ENCODE results near the gene SNAP25.

SNAP25 gene

DNA sequence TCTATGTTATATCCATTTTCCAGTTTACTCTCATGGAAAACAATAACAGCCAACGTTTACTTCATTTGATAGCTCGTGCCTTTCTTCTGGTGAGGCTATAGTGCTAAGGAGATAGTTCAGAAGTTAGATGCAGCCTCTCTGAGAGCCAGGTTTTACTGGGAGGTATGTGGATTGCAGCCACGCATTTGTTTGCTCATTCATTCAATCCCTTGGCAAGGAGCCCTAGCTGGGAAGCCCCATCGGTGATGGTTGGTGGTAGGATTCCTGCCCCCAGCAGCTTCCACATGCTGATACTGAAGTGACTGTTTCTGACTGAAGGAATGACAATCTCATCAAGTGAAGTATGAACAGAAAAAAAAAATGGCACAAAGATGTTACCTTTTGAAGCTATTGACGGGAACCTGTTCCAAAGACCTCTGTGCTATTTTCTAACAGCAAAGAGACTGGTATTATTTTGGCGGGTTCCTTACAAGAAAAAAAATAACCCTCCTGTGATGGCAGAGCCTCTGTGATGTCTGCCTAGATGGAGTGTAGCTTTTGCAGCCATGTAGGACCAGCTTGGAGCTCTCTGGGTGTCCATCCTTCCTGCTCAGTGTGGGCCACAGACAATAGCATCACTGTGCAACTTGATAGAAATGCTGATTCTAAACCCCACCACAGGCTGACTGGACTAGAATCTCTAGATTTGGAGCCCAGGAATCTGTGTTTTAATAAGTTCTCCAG is 30.6 kb downstream of the SNAP25 start:
- H3K4me1 ChIP-seq (ENCODE audit: insufficient read depth, low read length) = peaks cover 25% of the 10 kb centered on the region
- H3K9ac ChIP-seq (ENCODE audit: low read depth, low read length) = no peak overlapping the region
- no peaks in the 10 kb centered on the region for H3K9me3 ChIP-seq (ENCODE audit: insufficient read depth, low read depth, low read length)
- no peaks in the 10 kb centered on the region for H3K27me3 ChIP-seq (ENCODE audit: insufficient read depth, low read length)
- no peak overlapping the region for H3K4me3 ChIP-seq (ENCODE audit: low read length)
- no peaks in the 10 kb centered on the region for H3K36me3 ChIP-seq (ENCODE audit: insufficient read depth, low read depth, low read length)
- no peak overlapping the region for H3K27ac ChIP-seq (ENCODE audit: low read length)

GRCh38 chr20:10249822-10250221 is 31.2 kb downstream of the SNAP25 start:
- Histone ChIP-seq H3K4me1 (ENCODE audit: insufficient read depth, low read length) (peaks cover 25% of the 10 kb centered on the region), H3K9me3 (ENCODE audit: insufficient read depth, low read depth, low read length) (no peaks in the 10 kb centered on the region), H3K36me3 (ENCODE audit: insufficient read depth, low read depth, low read length) (no peaks in the 10 kb centered on the region), H3K27ac (ENCODE audit: low read length) (no peak overlapping the region), H3K27me3 (ENCODE audit: insufficient read depth, low read length) (no peaks in the 10 kb centered on the region), H3K4me3 (ENCODE audit: low read length) (no peak overlapping the region), H3K9ac (ENCODE audit: low read depth, low read length) (no peak overlapping the region)

GRCh38 chr20:10250902-10251301 is 32.3 kb downstream of the SNAP25 start:
- H3K9me3 ChIP-seq (ENCODE audit: insufficient read depth, low read depth, low read length) = no peaks in the 10 kb centered on the region
- no peak overlapping the region for H3K9ac ChIP-seq (ENCODE audit: low read depth, low read length)
- no peak overlapping the region for H3K4me3 ChIP-seq (ENCODE audit: low read length)
- H3K36me3 ChIP-seq (ENCODE audit: insufficient read depth, low read depth, low read length) = no peaks in the 10 kb centered on the region
- H3K27ac ChIP-seq (ENCODE audit: low read length) = no peak overlapping the region
- peaks cover 25% of the 10 kb centered on the region for H3K4me1 ChIP-seq (ENCODE audit: insufficient read depth, low read length)
- no peaks in the 10 kb centered on the region for H3K27me3 ChIP-seq (ENCODE audit: insufficient read depth, low read length)

DNA sequence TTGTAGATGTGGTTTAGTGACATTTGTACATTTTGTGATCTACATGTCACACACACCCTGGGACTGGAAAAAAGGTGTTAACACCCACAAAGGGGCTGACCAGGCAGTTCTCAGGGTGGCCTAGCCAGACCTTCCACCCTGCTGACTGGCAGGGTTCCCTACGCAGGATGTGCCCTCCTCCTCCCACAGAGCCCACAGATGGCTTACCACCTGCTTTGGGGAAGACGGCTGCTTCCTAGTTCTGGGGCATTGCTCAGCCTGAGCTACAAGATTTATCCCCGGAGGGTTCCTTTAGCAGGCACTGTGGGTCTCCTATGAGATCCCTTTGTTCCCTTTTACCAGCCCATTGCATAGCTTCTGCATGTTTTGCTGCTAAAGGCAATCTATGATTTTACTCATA is 35.1 kb downstream of the SNAP25 start:
- no peak overlapping the region for H3K27ac ChIP-seq (ENCODE audit: low read length)

GRCh38 chr20:10255846-10256245 is 37.2 kb downstream of the SNAP25 start:
- no peaks in the 10 kb centered on the region for H3K36me3 ChIP-seq (ENCODE audit: insufficient read depth, low read depth, low read length)
- H3K4me1 ChIP-seq (ENCODE audit: insufficient read depth, low read length) = peaks cover 12% of the 10 kb centered on the region; the same call in 1 of the 2 replicates
- no peak overlapping the region for H3K4me3 ChIP-seq (ENCODE audit: low read length)
- H3K27ac ChIP-seq (ENCODE audit: low read length) = no peak overlapping the region
- H3K9me3 ChIP-seq (ENCODE audit: insufficient read depth, low read depth, low read length) = no peaks in the 10 kb centered on the region
- H3K9ac ChIP-seq (ENCODE audit: low read depth, low read length) = no peak overlapping the region
- no peaks in the 10 kb centered on the region for H3K27me3 ChIP-seq (ENCODE audit: insufficient read depth, low read length)

More for the DNA sequence above, 35.1 kb downstream of the SNAP25 start:
- Histone ChIP-seq H3K9me3 (ENCODE audit: insufficient read depth, low read depth, low read length) (no peaks in the 10 kb centered on the region), H3K36me3 (ENCODE audit: insufficient read depth, low read depth, low read length) (no peaks in the 10 kb centered on the region), H3K27me3 (ENCODE audit: insufficient read depth, low read length) (no peaks in the 10 kb centered on the region), H3K4me3 (ENCODE audit: low read length) (no peak overlapping the region), H3K4me1 (ENCODE audit: insufficient read depth, low read length) (peaks cover 23% of the 10 kb centered on the region), H3K9ac (ENCODE audit: low read depth, low read length) (no peak overlapping the region)

DNA sequence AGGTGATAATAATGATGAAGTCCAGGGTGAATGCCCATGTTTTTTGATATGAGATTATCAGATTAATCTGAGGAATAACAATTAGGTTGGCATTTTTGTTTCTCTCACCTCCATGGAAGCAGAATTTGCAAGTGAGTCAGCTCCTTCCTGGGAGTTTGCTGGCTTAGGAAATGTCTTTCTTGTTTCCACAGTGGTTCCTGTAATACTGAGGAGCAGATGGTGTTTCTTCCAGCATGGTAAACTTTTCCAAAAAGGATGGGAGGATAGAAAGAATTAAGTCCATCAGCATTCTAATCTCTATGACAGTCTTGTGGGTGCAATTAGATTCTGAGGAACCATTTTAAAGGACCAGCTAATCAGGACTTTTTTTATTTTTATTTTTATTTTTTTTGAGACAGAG is 40.5 kb downstream of the SNAP25 start:
- H3K4me1 ChIP-seq (ENCODE audit: insufficient read depth, low read length) = peaks cover 13% of the 10 kb centered on the region
- H3K27me3 ChIP-seq (ENCODE audit: insufficient read depth, low read length) = no peaks in the 10 kb centered on the region
- no peaks in the 10 kb centered on the region for H3K9me3 ChIP-seq (ENCODE audit: insufficient read depth, low read depth, low read length)
- no peak overlapping the region for H3K27ac ChIP-seq (ENCODE audit: low read length)
- no peak overlapping the region for H3K4me3 ChIP-seq (ENCODE audit: low read length)
- H3K9ac ChIP-seq (ENCODE audit: low read depth, low read length) = no peak overlapping the region
- H3K36me3 ChIP-seq (ENCODE audit: insufficient read depth, low read depth, low read length) = no peaks in the 10 kb centered on the region

DNA sequence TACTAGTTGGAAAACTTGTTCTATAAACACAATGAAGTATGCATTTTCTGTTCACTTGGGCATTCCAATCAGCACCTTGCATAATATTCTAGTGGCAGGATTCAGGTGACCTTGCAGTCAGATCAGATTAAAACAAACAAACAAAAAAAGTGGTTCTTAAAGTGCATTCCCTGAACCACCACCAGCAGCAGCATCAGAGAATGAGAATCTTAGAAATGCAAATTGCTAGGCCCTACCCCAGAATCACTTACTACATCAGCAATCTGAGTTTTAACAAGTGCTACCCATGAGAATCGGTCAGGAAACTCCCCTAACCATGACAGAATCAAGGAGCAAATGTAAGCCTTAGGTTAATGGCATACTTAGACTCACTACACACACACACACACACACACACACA is 41.7 kb downstream of the SNAP25 start:
- H3K27ac ChIP-seq (ENCODE audit: low read length) = no peak overlapping the region
- no peaks in the 10 kb centered on the region for H3K27me3 ChIP-seq (ENCODE audit: insufficient read depth, low read length)
- H3K9ac ChIP-seq (ENCODE audit: low read depth, low read length) = no peak overlapping the region
- H3K4me1 ChIP-seq (ENCODE audit: insufficient read depth, low read length) = peaks cover 15% of the 10 kb centered on the region
- H3K4me3 ChIP-seq (ENCODE audit: low read length) = no peak overlapping the region
- H3K36me3 ChIP-seq (ENCODE audit: insufficient read depth, low read depth, low read length) = no peaks in the 10 kb centered on the region
- H3K9me3 ChIP-seq (ENCODE audit: insufficient read depth, low read depth, low read length) = no peaks in the 10 kb centered on the region

- no peak overlapping the region for H3K4me3 ChIP-seq (ENCODE audit: low read length)
- H3K27ac ChIP-seq (ENCODE audit: low read length) = no peak overlapping the region
- no peaks in the 10 kb centered on the region for H3K27me3 ChIP-seq (ENCODE audit: insufficient read depth, low read length)
- H3K4me1 ChIP-seq (ENCODE audit: insufficient read depth, low read length) = peaks cover 15% of the 10 kb centered on the region
- no peaks in the 10 kb centered on the region for H3K9me3 ChIP-seq (ENCODE audit: insufficient read depth, low read depth, low read length)
- no peak overlapping the region for H3K9ac ChIP-seq (ENCODE audit: low read depth, low read length)
- no peaks in the 10 kb centered on the region for H3K36me3 ChIP-seq (ENCODE audit: insufficient read depth, low read depth, low read length)
Observed at GRCh38 chr20:10261702-10262101, 43.1 kb downstream of the SNAP25 start.

GRCh38 chr20:10263385-10264165 is 44.9 kb downstream of the SNAP25 start:
- Histone ChIP-seq H3K9me3 (ENCODE audit: insufficient read depth, low read depth, low read length) (no peaks in the 10 kb centered on the region), H3K9ac (ENCODE audit: low read depth, low read length) (no peak overlapping the region), H3K27ac (ENCODE audit: low read length) (no peak overlapping the region), H3K4me1 (ENCODE audit: insufficient read depth, low read length) (peaks cover 15% of the 10 kb centered on the region), H3K4me3 (ENCODE audit: low read length) (no peak overlapping the region), H3K27me3 (ENCODE audit: insufficient read depth, low read length) (no peaks in the 10 kb centered on the region), H3K36me3 (ENCODE audit: insufficient read depth, low read depth, low read length) (no peaks in the 10 kb centered on the region)

DNA sequence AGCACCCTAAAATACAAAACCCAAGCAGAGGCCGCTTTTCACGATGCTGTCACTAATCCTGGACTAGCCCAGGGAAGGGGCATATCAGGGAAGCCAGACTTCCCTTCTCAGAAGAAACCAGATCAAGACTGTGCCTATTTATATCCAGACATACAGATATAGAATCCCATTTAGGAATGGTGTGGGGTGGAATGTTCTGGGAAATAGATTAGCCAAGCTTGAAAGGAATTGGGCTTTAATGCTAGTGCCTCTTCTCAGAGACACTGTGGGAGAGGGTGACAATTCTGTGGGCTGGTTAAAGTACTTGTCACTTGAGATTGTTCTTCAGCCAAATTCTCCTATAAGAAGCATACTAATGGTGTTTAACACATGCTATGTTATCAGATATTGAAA is 45.5 kb downstream of the SNAP25 start:
- Histone ChIP-seq H3K9ac (ENCODE audit: low read depth, low read length) (no peak overlapping the region), H3K27ac (ENCODE audit: low read length) (no peak overlapping the region), H3K4me3 (ENCODE audit: low read length) (no peak overlapping the region), H3K36me3 (ENCODE audit: insufficient read depth, low read depth, low read length) (no peaks in the 10 kb centered on the region), H3K4me1 (ENCODE audit: insufficient read depth, low read length) (peaks cover 15% of the 10 kb centered on the region), H3K27me3 (ENCODE audit: insufficient read depth, low read length) (no peaks in the 10 kb centered on the region), H3K9me3 (ENCODE audit: insufficient read depth, low read depth, low read length) (no peaks in the 10 kb centered on the region)

DNA sequence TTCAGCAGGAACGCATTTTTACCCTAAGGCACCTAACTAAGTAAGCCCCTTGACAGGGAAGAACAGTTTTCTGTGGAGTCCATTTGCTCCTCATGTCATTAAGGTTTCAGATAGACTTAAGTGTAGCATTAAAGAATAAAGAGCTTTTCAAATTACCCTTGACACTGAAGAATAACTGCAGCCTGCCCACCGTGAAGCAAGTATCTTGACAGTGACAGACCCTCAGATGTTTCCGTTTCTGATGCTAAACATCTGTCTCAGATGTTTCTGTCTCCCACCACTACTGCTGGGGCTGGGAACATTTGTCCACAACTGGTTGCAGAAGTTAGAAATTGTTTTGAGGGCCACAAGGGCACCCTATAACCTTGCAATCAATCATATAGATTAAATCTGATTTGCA is 50.0 kb downstream of the SNAP25 start:
- no peak overlapping the region for H3K4me3 ChIP-seq (ENCODE audit: low read length)
- H3K9me3 ChIP-seq (ENCODE audit: insufficient read depth, low read depth, low read length) = no peaks in the 10 kb centered on the region
- no peak overlapping the region for H3K9ac ChIP-seq (ENCODE audit: low read depth, low read length)
- H3K27ac ChIP-seq (ENCODE audit: low read length) = no peak overlapping the region
- peaks cover 7% of the 10 kb centered on the region; the same call in 1 of the 2 replicates for H3K4me1 ChIP-seq (ENCODE audit: insufficient read depth, low read length)
- H3K27me3 ChIP-seq (ENCODE audit: insufficient read depth, low read length) = no peaks in the 10 kb centered on the region
- H3K36me3 ChIP-seq (ENCODE audit: insufficient read depth, low read depth, low read length) = no peaks in the 10 kb centered on the region

DNA sequence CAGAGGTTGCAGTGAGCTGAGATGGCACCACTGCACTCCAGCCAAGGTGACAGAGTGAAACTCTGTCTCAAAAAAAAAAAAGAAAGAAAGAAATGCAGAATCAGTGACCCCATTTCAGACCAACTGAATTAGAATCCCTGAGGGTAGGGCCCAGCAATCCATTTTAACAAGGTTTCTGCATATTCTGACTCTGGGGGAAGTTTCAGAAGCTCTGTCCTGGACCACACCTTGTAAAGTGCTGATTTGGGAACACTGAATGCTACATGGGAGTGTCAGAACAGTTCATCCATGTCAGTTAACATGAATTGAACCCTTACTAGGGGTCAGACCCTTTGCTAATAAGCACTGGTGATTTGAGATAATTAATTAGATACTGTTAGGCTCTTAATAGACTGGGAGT is 52.0 kb downstream of the SNAP25 start:
- Histone ChIP-seq H3K4me3 (ENCODE audit: low read length) (no peak overlapping the region), H3K27ac (ENCODE audit: low read length) (no peak overlapping the region), H3K9ac (ENCODE audit: low read depth, low read length) (no peak overlapping the region), H3K36me3 (ENCODE audit: insufficient read depth, low read depth, low read length) (no peaks in the 10 kb centered on the region), H3K27me3 (ENCODE audit: insufficient read depth, low read length) (no peaks in the 10 kb centered on the region), H3K9me3 (ENCODE audit: insufficient read depth, low read depth, low read length) (no peaks in the 10 kb centered on the region), H3K4me1 (ENCODE audit: insufficient read depth, low read length) (no peaks in the 10 kb centered on the region)
